Panc1 (cell line): ENCODE results near the gene SDF4.

Experiments
- CTCF ChIP-seq: fragments of 450-650 bp; IDR thresholded peaks from 2 replicates; pipeline ENCODE4 v1.5.1; 2017; ENCODE audit warnings: mild to moderate bottlenecking
- POLR2AphosphoS5 ChIP-seq: IDR thresholded peaks from 2 replicates; pipeline ENCODE4 v1.6.1; 2012; ENCODE audit warnings: mild to moderate bottlenecking, low read depth, low read length, moderate library complexity
- TF ChIP-seq, protein P1 (sequence below), 2 experiments: IDR thresholded peaks; 2 replicates each; pipeline ENCODE4 v1.6.1; 2011 to 2012; ENCODE audit warnings: low read depth in 2 of 2, control low read depth in 1 of 2, low read length in 1 of 2, mild to moderate bottlenecking in 1 of 2, moderate library complexity in 1 of 2; ENCODE audit not compliant: insufficient read depth in 1 of 2

- TF ChIP-seq POLR2AphosphoS5: no peak
- no peak for TF ChIP-seq CTCF
- TF ChIP-seq, protein P1, sequence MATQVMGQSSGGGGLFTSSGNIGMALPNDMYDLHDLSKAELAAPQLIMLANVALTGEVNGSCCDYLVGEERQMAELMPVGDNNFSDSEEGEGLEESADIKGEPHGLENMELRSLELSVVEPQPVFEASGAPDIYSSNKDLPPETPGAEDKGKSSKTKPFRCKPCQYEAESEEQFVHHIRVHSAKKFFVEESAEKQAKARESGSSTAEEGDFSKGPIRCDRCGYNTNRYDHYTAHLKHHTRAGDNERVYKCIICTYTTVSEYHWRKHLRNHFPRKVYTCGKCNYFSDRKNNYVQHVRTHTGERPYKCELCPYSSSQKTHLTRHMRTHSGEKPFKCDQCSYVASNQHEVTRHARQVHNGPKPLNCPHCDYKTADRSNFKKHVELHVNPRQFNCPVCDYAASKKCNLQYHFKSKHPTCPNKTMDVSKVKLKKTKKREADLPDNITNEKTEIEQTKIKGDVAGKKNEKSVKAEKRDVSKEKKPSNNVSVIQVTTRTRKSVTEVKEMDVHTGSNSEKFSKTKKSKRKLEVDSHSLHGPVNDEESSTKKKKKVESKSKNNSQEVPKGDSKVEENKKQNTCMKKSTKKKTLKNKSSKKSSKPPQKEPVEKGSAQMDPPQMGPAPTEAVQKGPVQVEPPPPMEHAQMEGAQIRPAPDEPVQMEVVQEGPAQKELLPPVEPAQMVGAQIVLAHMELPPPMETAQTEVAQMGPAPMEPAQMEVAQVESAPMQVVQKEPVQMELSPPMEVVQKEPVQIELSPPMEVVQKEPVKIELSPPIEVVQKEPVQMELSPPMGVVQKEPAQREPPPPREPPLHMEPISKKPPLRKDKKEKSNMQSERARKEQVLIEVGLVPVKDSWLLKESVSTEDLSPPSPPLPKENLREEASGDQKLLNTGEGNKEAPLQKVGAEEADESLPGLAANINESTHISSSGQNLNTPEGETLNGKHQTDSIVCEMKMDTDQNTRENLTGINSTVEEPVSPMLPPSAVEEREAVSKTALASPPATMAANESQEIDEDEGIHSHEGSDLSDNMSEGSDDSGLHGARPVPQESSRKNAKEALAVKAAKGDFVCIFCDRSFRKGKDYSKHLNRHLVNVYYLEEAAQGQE (IDR thresholded peaks at IDR 0.05; ENCODE audit: insufficient read depth in 1 of 2, low read depth in 2 of 2, low read length in 1 of 2): no peak
These were observed 16.6 kb downstream of the SDF4 start for GRCh38 chr1:1215080-1215676.
